DND-41 (cell line): ENCODE measurements around the gene ASIC1.

Experiments
- EZH2 ChIP-seq: IDR thresholded peaks from 3 replicates; pipeline ENCODE4 v1.6.1; 2012; ENCODE audit warnings: borderline replicate concordance, low read depth, mild to moderate bottlenecking, moderate library complexity, low read length, inconsistent platforms; ENCODE audit not compliant: severe bottlenecking
- TF ChIP-seq, protein P1 (sequence below): IDR thresholded peaks from 2 replicates; pipeline ENCODE4 v1.5.1; 2012; ENCODE audit warnings: borderline replicate concordance, low read length, moderate library complexity, mild to moderate bottlenecking; ENCODE audit not compliant: poor library complexity, severe bottlenecking; ENCODE audit errors: extremely low read depth

DNA sequence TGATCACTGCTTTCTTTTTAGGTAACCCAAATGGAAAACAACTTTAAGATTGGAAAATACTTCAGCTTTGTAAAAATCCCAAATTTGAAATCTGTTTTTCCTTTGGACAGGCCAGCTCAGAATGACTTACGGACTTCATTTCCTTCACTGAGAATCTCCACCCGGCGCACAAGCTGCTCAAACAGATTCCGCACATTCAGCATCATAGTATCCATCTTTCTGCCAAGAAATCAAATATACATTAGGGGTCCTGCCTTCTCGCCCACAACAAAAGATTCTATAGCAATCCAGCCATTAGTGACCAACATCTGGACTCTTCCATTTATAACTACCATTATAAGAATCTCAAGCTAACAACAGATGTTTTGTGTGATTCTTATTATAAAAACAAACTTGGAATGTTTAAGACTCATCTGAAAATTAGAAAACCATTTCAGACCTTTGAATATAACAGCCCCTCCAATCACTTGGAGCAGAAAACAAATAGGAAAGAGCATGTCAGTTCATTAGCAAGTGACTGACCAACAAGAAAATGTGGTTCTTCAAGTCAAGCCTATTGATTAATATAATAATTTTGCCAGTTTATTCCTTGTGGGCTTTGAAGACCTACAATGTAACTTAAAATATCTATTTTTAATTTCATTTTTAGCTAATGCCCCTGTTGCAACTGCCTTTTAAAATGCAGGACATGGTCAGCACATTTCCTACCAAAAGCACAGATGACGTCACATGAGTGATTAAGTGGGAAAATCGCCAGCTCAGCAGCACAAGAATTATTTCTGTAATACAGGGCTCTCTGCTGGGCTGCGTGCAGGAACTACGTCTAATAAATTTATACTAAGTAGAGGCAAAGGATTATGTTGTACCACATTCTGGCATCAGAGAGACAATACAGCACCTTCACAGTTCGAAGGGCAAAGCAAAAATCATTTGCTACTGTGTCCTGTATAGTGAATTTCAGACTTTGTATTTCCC is 40.6 kb upstream of the ASIC1 start:
- TF ChIP-seq, protein P1, sequence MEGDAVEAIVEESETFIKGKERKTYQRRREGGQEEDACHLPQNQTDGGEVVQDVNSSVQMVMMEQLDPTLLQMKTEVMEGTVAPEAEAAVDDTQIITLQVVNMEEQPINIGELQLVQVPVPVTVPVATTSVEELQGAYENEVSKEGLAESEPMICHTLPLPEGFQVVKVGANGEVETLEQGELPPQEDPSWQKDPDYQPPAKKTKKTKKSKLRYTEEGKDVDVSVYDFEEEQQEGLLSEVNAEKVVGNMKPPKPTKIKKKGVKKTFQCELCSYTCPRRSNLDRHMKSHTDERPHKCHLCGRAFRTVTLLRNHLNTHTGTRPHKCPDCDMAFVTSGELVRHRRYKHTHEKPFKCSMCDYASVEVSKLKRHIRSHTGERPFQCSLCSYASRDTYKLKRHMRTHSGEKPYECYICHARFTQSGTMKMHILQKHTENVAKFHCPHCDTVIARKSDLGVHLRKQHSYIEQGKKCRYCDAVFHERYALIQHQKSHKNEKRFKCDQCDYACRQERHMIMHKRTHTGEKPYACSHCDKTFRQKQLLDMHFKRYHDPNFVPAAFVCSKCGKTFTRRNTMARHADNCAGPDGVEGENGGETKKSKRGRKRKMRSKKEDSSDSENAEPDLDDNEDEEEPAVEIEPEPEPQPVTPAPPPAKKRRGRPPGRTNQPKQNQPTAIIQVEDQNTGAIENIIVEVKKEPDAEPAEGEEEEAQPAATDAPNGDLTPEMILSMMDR, result no peak
- TF ChIP-seq EZH2, result no peak
